Breast epithelium (tissue), 3 donors: ENCODE measurements around the gene CFH.

Source experiments
- POLR2AphosphoS5 ChIP-seq, 3 donors: sonication (generic); formaldehyde crosslinking; IDR thresholded peaks; one replicate each; pipeline ENCODE4 v1.6.1; 2017; ENCODE audit warnings: antibody characterized with exemption in 3 of 3
- TF ChIP-seq, protein P1 (sequence below), 3 donors: fragments of 450-650 bp; IDR thresholded peaks; one replicate each; pipeline ENCODE4 v1.5.1; 2016 to 2017; ENCODE audit warnings: antibody characterized with exemption in 3 of 3, mild to moderate bottlenecking in 3 of 3, moderate library complexity in 3 of 3

DNA sequence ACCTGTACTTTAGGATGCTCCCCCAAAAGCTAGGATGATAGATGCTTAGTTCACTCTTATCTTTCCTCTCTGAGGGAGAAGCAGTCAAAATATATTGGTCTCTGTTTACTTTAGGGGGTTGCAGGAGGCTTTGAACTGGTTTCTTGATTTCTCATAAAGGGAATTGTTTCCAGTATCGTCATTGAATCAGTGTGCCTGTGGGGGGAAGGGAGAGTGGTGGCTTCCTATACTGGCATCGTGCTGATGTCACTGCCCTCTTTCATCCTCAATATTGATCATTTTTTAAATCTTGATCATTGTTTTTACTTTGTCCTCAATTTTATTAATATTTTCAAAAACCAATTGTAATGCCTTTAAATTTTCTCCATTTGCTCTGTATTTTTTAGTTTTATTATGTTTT, 82.6 kb downstream of the CFH start:
- TF ChIP-seq, protein P1, sequence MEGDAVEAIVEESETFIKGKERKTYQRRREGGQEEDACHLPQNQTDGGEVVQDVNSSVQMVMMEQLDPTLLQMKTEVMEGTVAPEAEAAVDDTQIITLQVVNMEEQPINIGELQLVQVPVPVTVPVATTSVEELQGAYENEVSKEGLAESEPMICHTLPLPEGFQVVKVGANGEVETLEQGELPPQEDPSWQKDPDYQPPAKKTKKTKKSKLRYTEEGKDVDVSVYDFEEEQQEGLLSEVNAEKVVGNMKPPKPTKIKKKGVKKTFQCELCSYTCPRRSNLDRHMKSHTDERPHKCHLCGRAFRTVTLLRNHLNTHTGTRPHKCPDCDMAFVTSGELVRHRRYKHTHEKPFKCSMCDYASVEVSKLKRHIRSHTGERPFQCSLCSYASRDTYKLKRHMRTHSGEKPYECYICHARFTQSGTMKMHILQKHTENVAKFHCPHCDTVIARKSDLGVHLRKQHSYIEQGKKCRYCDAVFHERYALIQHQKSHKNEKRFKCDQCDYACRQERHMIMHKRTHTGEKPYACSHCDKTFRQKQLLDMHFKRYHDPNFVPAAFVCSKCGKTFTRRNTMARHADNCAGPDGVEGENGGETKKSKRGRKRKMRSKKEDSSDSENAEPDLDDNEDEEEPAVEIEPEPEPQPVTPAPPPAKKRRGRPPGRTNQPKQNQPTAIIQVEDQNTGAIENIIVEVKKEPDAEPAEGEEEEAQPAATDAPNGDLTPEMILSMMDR (IDR thresholded peaks at IDR 0.05) = no peak
- TF ChIP-seq POLR2AphosphoS5 (IDR thresholded peaks at IDR 0.05) = no peak
